Karpas-422 (cell line): ENCODE results near the gene MVB12A. TPM values are rescaled to one million over a fixed set of nuclear protein-coding genes. Genes with fewer than 3 reads are reported as not detected.

ENCODE experiments used
- total RNA-seq: library from RNA; depleted of rRNA; stranded (reverse); fragments of >200 nt; shearing (Covaris generic); gene quantifications from 2 replicates; pipeline ENCODE4 v1.2.3, GENCODE V29; 2014; ENCODE audit warnings: low replicate concordance; rRNA removed

Gene MVB12A
- total RNA-seq, 1 experiment from 2014 or later: 55.2 TPM

Other genes starting within 250 kb of the MVB12A start
- 34.0 and 39.8 TPM in 2 replicates for gene USE1, start 204.7 kb upstream of the MVB12A start, total RNA-seq
- gene OCEL1, start 193.8 kb upstream of the MVB12A start, total RNA-seq: 6.2 and 13.0 TPM in 2 replicates
- gene NR2F6, start 174.1 kb upstream of the MVB12A start, total RNA-seq: 8.6 and 20.3 TPM in 2 replicates
- gene USHBP1, start 155.3 kb upstream of the MVB12A start, total RNA-seq: 0.25 TPM in 1 of 2 replicates, not detected in the other
- gene BABAM1, start 152.6 kb upstream of the MVB12A start, total RNA-seq: 83.9 and 84.7 TPM in 2 replicates
- gene ANKLE1, start 138.1 kb upstream of the MVB12A start, total RNA-seq: 19.6 and 29.4 TPM in 2 replicates
- gene ABHD8, start 116.6 kb upstream of the MVB12A start, total RNA-seq: 0.37 and 2.0 TPM in 2 replicates
- 34.0 and 68.6 TPM in 2 replicates for gene MRPL34, start 114.2 kb upstream of the MVB12A start, total RNA-seq
- 24.4 and 33.0 TPM in 2 replicates for gene DDA1, start 110.5 kb upstream of the MVB12A start, total RNA-seq
- gene ANO8, start 85.2 kb upstream of the MVB12A start, total RNA-seq: 0.82 and 2.3 TPM in 2 replicates
- gene GTPBP3, start 82.5 kb upstream of the MVB12A start, total RNA-seq: 29.3 and 88.1 TPM in 2 replicates
- 0.22 and 0.41 TPM in 2 replicates for gene PLVAP, start 42.7 kb upstream of the MVB12A start, total RNA-seq
- 4.1 and 9.3 TPM in 2 replicates for gene CCDC194, start 25.9 kb upstream of the MVB12A start, total RNA-seq
- 56.2 and 156 TPM in 2 replicates for gene BST2, start 14.4 kb upstream of the MVB12A start, total RNA-seq
- not detected in 2 replicates for gene TMEM221, start 28.6 kb downstream of the MVB12A start, total RNA-seq
- gene NXNL1, start 40.9 kb downstream of the MVB12A start, total RNA-seq: not detected in 2 replicates
- 4.0 and 4.8 TPM in 2 replicates for gene SLC27A1, start 50.5 kb downstream of the MVB12A start, total RNA-seq
- 93.0 and 130 TPM in 2 replicates for gene PGLS, start 91.6 kb downstream of the MVB12A start, total RNA-seq
- 25.0 and 25.5 TPM in 2 replicates for gene COLGALT1, start 135.6 kb downstream of the MVB12A start, total RNA-seq